Activated T-cell treated with anti-CD3 and anti-CD28 coated beads for 1 hour (primary cell): ENCODE results near the gene C1QTNF7.

Experiments used
- DNase-seq: peaks from one replicate; pipeline ENCODE4 v3.0.0-alpha.2; 2020; ENCODE audit warnings: low read depth

The C1QTNF7 gene

GRCh38 chr4:15414551-15415091 lies 13.2 kb upstream of the C1QTNF7 start:
- DNase-seq = no peak

GRCh38 chr4:15416357-15417232 lies 11.2 kb upstream of the C1QTNF7 start:
- DNase-seq = no peak

DNA sequence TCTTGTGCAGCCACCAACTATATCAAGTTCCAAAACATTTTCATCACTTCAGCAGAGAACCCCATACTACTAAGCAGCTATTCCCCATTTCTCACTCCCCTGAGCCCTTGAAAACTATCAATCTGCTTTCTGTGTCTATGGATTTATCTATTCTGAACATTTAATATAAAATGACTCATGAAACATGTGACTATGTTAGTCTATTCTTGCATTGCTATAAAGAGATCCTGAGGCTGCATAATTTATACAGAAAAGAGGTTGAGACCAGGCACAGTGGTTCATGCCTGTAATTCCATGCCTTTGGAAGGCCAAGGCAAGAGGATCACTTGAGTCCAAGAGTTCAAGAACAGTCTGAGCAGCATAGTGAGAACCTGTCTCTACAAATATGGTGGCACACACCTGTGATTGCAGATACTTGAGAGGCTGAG lies 10.6 kb upstream of the C1QTNF7 start:
- DNase-seq = no peak

- DNase-seq = no peak
These were observed 8.9 kb upstream of the C1QTNF7 start for GRCh38 chr4:15418956-15419355.

- no peak for DNase-seq
These were observed 7.2 kb upstream of the C1QTNF7 start for GRCh38 chr4:15420642-15421041.

DNA sequence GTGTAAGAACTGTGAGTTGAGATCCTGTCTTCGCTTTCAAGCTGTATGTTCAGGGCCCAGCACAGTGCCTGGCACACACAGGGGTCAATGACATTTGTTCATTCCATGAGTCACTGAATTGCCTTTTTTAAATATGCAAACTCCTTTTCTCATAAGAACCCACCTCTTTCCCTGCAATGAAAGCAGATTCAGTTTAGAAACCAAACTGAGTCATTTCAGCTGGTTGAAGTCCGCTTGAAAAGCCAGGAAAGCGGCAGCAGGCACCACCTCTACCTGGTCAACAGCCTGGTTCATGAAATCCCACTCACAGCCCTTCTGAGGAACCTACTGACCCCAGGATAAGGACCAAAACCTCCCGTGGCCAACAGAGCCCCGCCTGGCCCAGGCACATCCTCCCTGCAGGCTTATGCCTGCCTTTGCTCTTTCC lies 4.5 kb upstream of the C1QTNF7 start:
- DNase-seq = no peak

GRCh38 chr4:15425520-15425919 lies 2.3 kb upstream of the C1QTNF7 start:
- DNase-seq = no peak

DNA sequence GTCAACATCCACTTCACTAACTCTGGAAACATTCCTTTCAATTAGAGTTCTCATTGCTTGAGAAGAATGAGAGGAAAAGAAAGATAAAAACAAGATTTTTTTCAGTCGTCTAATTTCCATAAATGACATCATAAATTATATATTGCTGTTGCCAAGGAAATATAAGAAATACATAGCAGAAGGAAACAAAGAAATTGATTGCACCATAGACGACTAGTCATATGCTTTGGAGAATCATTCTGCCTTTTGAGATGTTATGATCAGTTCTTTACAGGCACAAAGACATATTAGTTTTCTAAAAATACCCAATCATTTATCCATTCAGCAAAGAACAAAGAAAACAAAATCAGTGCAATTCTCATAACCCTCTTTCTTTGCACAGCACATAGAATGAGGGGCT lies 672 bp upstream of the C1QTNF7 start:
- no peak for DNase-seq

- DNase-seq = no peak
These were observed 778 bp downstream of the C1QTNF7 start for GRCh38 chr4:15428611-15429010.

DNA sequence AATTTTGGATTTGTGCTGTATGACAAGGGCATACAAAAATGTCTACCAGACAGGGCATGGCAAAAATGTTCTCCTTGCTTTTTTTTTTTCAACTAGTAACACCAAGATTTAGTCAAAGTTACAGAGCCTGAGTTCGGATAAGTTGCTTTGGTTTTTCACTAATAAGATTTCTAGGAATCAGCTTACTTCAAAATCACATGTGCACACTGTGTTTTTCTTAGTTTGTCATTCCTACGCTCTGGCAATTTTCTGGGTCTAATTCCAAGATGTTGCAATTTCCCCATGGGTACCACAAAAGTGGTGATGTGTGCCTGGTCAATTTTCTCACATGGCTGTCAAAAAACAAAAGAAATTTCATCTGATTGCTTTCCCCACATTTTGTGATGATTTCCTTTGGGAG lies 6.3 kb downstream of the C1QTNF7 start:
- no peak for DNase-seq

DNA sequence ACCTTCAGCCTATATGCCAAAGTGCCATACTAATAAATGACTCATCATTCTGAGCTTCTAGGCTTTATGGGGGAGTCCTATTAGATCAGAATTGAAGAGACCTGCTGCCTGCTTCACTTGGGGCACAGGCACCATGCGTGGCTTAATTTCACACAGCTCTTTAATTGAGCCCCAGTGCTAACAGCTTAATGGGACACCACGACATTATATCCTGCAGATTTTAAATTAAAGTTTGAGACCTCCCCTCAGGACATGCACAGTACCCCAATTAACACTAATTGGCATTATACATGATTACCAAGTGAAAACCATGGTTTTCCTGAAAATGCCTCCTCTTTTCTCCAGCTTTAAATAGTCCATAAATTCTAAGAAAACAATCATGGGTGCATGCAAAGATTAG lies 6.8 kb downstream of the C1QTNF7 start:
- DNase-seq = no peak

DNA sequence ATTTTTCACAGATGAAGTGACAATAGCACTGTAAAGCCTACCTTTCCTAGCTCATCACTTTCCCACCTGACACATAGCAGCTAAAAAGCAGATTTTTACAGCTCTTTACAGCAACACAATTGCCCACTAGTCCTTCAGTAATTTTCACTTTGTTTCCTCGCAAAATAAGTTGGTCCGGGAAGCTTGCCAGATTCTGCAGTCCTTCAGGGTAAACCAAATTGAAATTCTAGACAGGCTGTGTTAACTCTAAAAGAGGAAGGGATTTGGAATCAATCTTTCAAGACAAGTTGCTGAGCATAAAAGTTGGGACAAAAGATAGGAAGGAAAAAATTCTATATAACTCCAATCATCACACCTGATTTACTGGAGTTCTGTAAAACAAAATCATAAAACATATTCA lies 8.7 kb downstream of the C1QTNF7 start:
- no peak for DNase-seq

- DNase-seq = no peak
These were observed 11.2 kb downstream of the C1QTNF7 start for GRCh38 chr4:15438939-15439524.

DNA sequence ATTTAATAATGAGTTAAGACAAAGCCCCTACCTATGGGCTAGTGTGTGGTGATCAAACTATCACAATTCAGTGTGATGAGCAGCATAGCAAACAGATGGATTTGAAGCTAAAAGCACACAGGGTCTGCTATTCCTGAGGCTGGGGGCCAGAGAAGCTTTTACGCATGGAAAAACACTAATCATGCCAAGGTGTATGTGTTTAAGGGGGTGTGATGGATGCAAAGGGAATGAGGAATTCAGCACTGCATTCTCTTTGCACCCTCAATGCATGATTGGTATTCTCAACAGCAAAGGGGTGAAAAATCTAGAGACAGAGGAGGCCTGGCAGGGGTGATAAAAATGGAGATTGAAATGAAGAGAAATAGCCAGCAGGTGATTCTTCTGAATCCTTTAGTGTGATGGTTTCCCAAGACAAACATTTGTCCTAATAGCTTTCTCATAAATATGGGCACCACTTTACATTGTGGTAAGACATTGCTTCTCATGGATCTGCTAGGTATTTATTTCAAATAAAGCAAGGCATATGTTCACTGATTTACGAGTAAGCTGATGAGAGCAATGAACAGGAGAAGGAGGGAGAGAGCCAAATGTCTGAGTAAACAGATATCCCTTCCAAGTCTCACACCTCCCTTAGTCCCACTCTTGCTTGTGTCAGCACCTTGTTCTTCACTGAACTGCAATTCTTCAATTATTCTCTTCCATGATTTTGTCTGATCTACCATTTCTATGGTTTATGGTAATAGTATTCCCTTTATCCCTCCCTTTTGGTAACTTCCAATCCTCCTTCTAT lies 15.7 kb downstream of the C1QTNF7 start:
- DNase-seq = no peak

- DNase-seq = no peak
These were observed 16.4 kb downstream of the C1QTNF7 start for GRCh38 chr4:15444276-15444675.

- no peak for DNase-seq
These were observed 17.2 kb downstream of the C1QTNF7 start for GRCh38 chr4:15444879-15445547.

DNA sequence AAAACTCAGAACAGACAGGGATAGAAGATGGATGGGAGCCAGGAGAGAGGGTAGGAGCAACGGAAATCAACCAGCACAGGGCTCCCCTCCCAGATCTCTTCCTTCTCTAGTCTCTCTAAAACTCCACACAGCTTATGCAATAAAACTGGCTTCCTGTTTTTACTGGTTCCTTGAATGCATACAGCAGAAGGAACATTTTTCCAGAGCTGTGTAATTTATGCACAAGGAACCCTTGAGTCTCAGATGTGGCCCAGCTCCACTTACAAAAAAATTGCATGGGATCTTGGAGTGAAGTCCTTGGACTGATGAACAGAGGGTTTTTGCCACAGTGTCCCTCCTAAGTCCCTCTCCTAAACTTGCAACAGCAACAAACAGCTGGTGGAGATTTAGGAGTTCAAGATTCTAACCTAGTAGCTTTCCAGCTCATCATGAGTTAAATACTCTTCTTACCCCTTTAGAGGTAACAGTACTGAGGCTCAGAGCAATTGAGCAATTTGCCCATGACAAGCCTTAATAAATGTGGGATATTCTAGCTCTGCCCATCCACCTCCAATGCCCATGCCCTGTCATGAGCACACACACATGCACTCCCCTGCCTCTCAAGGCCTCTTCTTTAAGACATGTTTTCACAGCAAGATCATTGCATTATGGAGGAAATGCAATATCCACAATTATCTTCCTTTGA lies 23.5 kb downstream of the C1QTNF7 start:
- no peak for DNase-seq

- no peak for DNase-seq
These were observed 24.3 kb downstream of the C1QTNF7 start for GRCh38 chr4:15451866-15452765.

GRCh38 chr4:15455290-15455689 lies 27.5 kb downstream of the C1QTNF7 start:
- no peak for DNase-seq
